ENCODE measurements around the gene UBE2J2. TPM values are rescaled to one million over a fixed set of nuclear protein-coding genes. Genes with fewer than 3 reads are reported as not detected.
A peak's percentile ranks its signal among the peaks of the same experiment; 100 is the strongest.

The UBE2J2 gene
- total and polyA plus RNA-seq, 8 donors, result 14.0 to 252 (median 46.5) TPM

DNA sequence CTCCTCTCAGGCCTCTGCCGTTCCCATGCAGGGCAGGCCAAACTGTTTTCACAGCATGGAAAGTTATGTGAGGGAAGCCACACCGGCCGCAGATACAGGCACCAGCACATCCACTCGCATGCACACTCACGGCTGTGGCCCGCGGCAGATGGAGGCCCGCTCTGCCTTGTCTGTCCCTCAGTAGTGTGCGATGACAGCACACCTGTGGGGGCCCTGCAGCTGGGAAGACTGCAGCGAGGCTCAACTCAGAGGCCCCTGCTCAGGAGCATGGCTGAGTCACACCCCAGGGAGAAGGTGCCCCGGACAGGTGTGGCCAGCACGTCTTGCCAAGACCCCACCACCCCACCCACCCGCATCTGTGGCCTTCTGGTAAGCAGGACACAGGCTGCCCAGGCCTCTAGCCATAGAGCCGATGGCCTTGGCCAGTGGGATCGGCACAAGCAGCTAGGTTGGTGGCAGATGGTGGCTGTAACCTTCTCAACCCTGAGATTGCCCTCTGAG is 1.3 kb upstream of the UBE2J2 start:
- Histone ChIP-seq H3K27me3 (no peaks in the 10 kb centered on the region), H3K4me3 (peak overlapping the region in 2 of 4 donors; percentile 95 to 98), H3K27ac (peak overlapping the region in 1 of 5 donors; percentile 92), H3K4me1 (peaks cover 30 to 48% (median 41%) of the 10 kb centered on the region in 4 donors), H3K36me3 (peaks cover 0 to 9% (median 7%) of the 10 kb centered on the region in 4 donors), H3K9me3 (no peaks in the 10 kb centered on the region)
- WGBS, 5 donors, result 88 to 95% (median 89%) methylated on average over 11 to 15 of the region's 15 CpGs
- intact Hi-C loops (cut with DNase I; ENCODE audit: low total_unique reads), result no loop called here
- DNase-seq, result no peak
- TF ChIP-seq POLR2AphosphoS5 (IDR thresholded peaks at IDR 0.05) (no peak), CTCF (IDR thresholded peaks at IDR 0.05) (no peak), POLR2A (IDR thresholded peaks at IDR 0.05) (no peak), EP300 (IDR thresholded peaks at IDR 0.05) (no peak)

DNA sequence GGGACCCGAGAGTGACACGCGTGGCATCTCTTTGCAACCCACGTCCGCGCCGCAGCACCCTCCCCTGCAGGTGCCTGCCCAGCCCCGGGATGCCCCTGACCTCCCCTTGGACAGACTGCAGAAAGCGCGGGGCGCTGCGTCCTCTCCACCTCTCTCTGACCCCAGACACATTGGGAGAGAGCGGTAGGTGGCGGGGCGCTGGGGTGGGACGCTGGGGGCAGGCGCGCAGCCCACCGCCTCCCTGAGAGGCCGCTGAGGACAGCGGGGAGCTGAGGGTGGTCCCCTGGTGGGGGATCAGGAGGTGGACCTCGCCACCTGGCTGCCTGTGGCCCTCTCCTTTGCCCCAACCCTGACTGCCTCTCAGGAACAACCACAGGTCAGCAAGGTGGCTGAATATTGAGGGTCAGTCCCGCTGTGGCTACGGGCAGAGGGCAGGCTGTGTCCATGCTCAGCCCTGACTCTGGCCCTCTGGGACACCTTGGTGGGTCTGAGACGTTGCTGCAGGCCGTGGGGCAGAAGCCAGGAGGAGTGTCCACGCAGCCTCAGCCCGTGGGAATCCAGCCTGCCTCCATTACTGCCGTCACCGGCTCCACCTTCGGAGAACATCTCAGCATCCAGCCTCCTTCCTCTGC is 761 bp upstream of the UBE2J2 start:
- 17 to 25% (median 24%) methylated on average over 21 to 31 of the region's 31 CpGs for WGBS, 5 donors
- intact Hi-C loops (cut with DNase I; ENCODE audit: low total_unique reads), result no loop called here
- H3K27me3 ChIP-seq, result no peaks in the 10 kb centered on the region
- H3K9me3 ChIP-seq, result no peaks in the 10 kb centered on the region
- peak overlapping the region; percentile 95 to 98 (median 96) for H3K4me3 ChIP-seq
- peak overlapping the region; percentile 83 to 97 (median 88) for H3K27ac ChIP-seq
- H3K4me1 ChIP-seq, result peaks cover 33 to 54% (median 44%) of the 10 kb centered on the region in 4 donors
- H3K36me3 ChIP-seq, result peaks cover 0 to 10% (median 9%) of the 10 kb centered on the region in 4 donors
- TF ChIP-seq POLR2A (IDR thresholded peaks at IDR 0.05) (no peak), POLR2AphosphoS5 (IDR thresholded peaks at IDR 0.05) (no peak), EP300 (IDR thresholded peaks at IDR 0.05) (no peak)
- DNase-seq, result no peak

DNA sequence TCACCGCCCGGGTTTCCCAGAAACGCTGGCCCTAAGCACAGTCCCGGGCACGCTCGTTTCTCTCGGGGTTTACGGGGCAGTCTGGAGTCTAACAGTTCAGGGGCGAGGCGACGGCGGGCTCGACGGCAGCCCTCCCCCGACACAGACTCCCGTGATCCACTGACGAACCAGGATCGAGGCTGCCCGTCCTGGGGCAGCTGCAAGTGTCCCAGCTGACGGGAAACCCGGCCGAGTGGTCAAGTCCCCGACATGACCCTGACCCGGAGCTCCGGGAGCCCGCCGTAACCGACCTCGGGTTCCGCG is 494 bp downstream of the UBE2J2 start:
- H3K27ac ChIP-seq, result peak overlapping the region; percentile 85 to 97 (median 89)
- peaks cover 0 to 19% (median 14%) of the 10 kb centered on the region in 4 donors for H3K36me3 ChIP-seq
- H3K4me3 ChIP-seq, result peak overlapping the region; percentile 95 to 98 (median 96)
- DNase-seq, result no peak
- no peak for TF ChIP-seq POLR2AphosphoS5 (IDR thresholded peaks at IDR 0.05)
- no peak for TF ChIP-seq CTCF (IDR thresholded peaks at IDR 0.05)
- TF ChIP-seq POLR2A (IDR thresholded peaks at IDR 0.05), result no peak
- TF ChIP-seq EP300 (IDR thresholded peaks at IDR 0.05), result no peak
- peaks cover 33 to 57% (median 45%) of the 10 kb centered on the region in 4 donors for H3K4me1 ChIP-seq
- intact Hi-C loops (cut with DNase I; ENCODE audit: low total_unique reads), result no loop called here
- 0 to 1% (median 1%) methylated on average over 7 to 31 of the region's 31 CpGs; no CpG with 5 or more reads in 1 of the 5 donors for WGBS, 5 donors
- no peaks in the 10 kb centered on the region for H3K27me3 ChIP-seq
- H3K9me3 ChIP-seq, result no peaks in the 10 kb centered on the region

GRCh38 chr1:1272341-1273208 is 1.1 kb downstream of the UBE2J2 start:
- DNase-seq, result peak; percentile 67 to 78
- no peaks in the 10 kb centered on the region for H3K9me3 ChIP-seq
- H3K36me3 ChIP-seq, result peaks cover 2 to 25% (median 20%) of the 10 kb centered on the region in 4 donors
- intact Hi-C loops (cut with DNase I; ENCODE audit: low total_unique reads), result no loop called here
- 15 to 23% (median 16%) methylated on average over 23 to 43 of the region's 43 CpGs for WGBS, 5 donors
- H3K4me3 ChIP-seq, result peak overlapping the region; percentile 95 to 98 (median 96)
- H3K27ac ChIP-seq, result peak overlapping the region; percentile 85 to 97 (median 89)
- no peaks in the 10 kb centered on the region for H3K27me3 ChIP-seq
- peak in 2 of 3 donors; percentile 38 to 80 for TF ChIP-seq POLR2AphosphoS5 (IDR thresholded peaks at IDR 0.05)
- no peak for TF ChIP-seq POLR2A (IDR thresholded peaks at IDR 0.05)
- no peak for TF ChIP-seq EP300 (IDR thresholded peaks at IDR 0.05)
- TF ChIP-seq CTCF (IDR thresholded peaks at IDR 0.05), result no peak
- peaks cover 33 to 57% (median 45%) of the 10 kb centered on the region in 4 donors for H3K4me1 ChIP-seq

All from stomach (tissue), 9 donors.